DMS53 treated with DMSO at 0.1 percent for 48 hours (cell line): ENCODE data around the gene EIF4E1B.

Experiments
- DNase-seq: peaks from one replicate; lab custom pipeline; 2025; ENCODE audit not compliant: unreplicated experiment; lab: John Stamatoyannopoulos, UW

Gene EIF4E1B

GRCh38 chr5:176603091-176603490, 27.4 kb upstream of the EIF4E1B start:
- no peak for DNase-seq

GRCh38 chr5:176606032-176606431, 24.4 kb upstream of the EIF4E1B start:
- no peak for DNase-seq

GRCh38 chr5:176606875-176607274, 23.6 kb upstream of the EIF4E1B start:
- no peak for DNase-seq

- no peak for DNase-seq
Observed at GRCh38 chr5:176608142-176608705, 22.3 kb upstream of the EIF4E1B start.

- DNase-seq = no peak
Observed at GRCh38 chr5:176608937-176609723, 21.3 kb upstream of the EIF4E1B start.

- peak; percentile 45 for DNase-seq
Observed at GRCh38 chr5:176609724-176610434, 20.6 kb upstream of the EIF4E1B start, which contains the start of gene GPRIN1. Gene GPRIN1, minus strand, starts transcription at chr5:176610156. Its CDS starts 10,322 bp downstream, at chr5:176599834.

- DNase-seq = no peak
Observed at GRCh38 chr5:176610435-176610773, 20.1 kb upstream of the EIF4E1B start.

GRCh38 chr5:176611435-176611834, 19.0 kb upstream of the EIF4E1B start:
- no peak for DNase-seq

- no peak for DNase-seq
Observed at GRCh38 chr5:176612008-176612407, 18.5 kb upstream of the EIF4E1B start.

GRCh38 chr5:176612855-176613254, 17.6 kb upstream of the EIF4E1B start:
- no peak for DNase-seq

- DNase-seq = no peak
Observed at GRCh38 chr5:176614805-176615478, 15.5 kb upstream of the EIF4E1B start.

- DNase-seq = no peak
Observed at GRCh38 chr5:176616511-176616910, 14.0 kb upstream of the EIF4E1B start.

GRCh38 chr5:176618783-176619182, 11.7 kb upstream of the EIF4E1B start:
- no peak for DNase-seq

- no peak for DNase-seq
Observed at GRCh38 chr5:176619203-176619568, 11.3 kb upstream of the EIF4E1B start.

- DNase-seq = no peak
Observed at GRCh38 chr5:176619569-176620332, 10.7 kb upstream of the EIF4E1B start.

- DNase-seq = peak; percentile 19
Observed at GRCh38 chr5:176620333-176620981, 10.0 kb upstream of the EIF4E1B start.

GRCh38 chr5:176621661-176622079, 8.8 kb upstream of the EIF4E1B start:
- DNase-seq = no peak

- DNase-seq = no peak
Observed at GRCh38 chr5:176624142-176624541, 6.3 kb upstream of the EIF4E1B start.

GRCh38 chr5:176624938-176625337, 5.5 kb upstream of the EIF4E1B start:
- DNase-seq = no peak

- no peak for DNase-seq
Observed at GRCh38 chr5:176625512-176625911, 5.0 kb upstream of the EIF4E1B start.
